Measurements from ENCODE around the gene FAT3.

DNA sequence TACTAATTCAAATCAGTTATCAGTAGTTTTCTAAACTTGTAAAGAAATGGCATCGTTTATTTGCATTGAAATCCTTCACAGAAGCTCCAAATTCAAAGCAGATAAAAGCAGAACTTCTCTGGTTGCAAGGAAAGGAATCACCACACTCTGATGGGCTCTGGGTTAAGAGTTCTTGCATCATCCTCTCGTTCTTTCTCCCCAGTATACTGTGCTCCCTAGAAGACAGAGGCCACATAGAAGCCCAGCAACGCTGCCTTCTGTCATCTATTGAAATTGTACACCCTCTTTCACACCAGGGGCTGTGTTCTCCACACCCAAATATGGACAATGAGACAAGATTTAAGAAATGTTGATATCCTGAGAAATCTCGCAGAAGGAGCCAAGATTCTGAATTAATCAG lies 29.3 kb downstream of the FAT3 start:
- TF ChIP-seq, protein P1, sequence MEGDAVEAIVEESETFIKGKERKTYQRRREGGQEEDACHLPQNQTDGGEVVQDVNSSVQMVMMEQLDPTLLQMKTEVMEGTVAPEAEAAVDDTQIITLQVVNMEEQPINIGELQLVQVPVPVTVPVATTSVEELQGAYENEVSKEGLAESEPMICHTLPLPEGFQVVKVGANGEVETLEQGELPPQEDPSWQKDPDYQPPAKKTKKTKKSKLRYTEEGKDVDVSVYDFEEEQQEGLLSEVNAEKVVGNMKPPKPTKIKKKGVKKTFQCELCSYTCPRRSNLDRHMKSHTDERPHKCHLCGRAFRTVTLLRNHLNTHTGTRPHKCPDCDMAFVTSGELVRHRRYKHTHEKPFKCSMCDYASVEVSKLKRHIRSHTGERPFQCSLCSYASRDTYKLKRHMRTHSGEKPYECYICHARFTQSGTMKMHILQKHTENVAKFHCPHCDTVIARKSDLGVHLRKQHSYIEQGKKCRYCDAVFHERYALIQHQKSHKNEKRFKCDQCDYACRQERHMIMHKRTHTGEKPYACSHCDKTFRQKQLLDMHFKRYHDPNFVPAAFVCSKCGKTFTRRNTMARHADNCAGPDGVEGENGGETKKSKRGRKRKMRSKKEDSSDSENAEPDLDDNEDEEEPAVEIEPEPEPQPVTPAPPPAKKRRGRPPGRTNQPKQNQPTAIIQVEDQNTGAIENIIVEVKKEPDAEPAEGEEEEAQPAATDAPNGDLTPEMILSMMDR (optimal IDR thresholded peaks at IDR 0.05 in 1 of 3, IDR thresholded peaks at IDR 0.05 in 1 of 3, conservative IDR thresholded peaks at IDR 0.05 in 1 of 3; ENCODE audit: extremely low read depth in 1 of 3, insufficient read depth in 2 of 3, low read length in 3 of 3): no peak
- no peak for TF ChIP-seq EZH2 (IDR thresholded peaks at IDR 0.05; ENCODE audit: low read length)
